Measurements from ENCODE around the gene GRK5. TPM values are rescaled to one million over a fixed set of nuclear protein-coding genes. Genes with fewer than 3 reads are reported as not detected.
A peak's percentile ranks its signal among the peaks of the same experiment; 100 is the strongest.
"Not testable (repeated sequence)": the region's sequence is repeated elsewhere in the genome, so short reads cannot be mapped to it uniquely, and the experiment has no call there.

Gene GRK5
- total RNA-seq, 4 donors from 2014 or later = 10.0 to 61.9 (median 18.1) TPM

DNA sequence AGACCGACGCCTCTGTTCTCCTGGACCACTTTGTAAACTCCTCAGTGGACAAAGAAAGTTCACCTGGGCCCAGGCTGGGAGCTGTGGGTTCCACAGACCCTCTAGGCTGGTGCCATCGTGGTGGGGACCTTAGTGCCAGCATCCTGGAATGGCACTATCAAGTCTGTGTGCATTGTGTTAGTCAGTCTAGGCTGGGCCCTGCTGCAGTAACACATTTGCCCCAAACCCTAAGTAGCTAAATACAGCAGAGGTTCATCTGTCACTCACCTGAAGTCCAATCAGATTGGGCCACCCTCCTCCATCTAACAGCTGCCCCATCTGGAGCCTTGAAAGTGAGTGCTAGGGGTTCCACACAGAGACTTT is 224.4 kb downstream of the GRK5 start:
- Histone ChIP-seq H3K9me3 (no peaks in the 10 kb centered on the region), H3K4me3 (no peak overlapping the region), H3K27me3 (no peaks in the 10 kb centered on the region), H3K4me1 (no peaks in the 10 kb centered on the region), H3K27ac (no peak overlapping the region), H3K36me3 (peaks cover 0 to 52% (median 0%) of the 10 kb centered on the region in 3 donors)
- no peak for TF ChIP-seq POLR2A (IDR thresholded peaks at IDR 0.05)
- TF ChIP-seq, protein P1, sequence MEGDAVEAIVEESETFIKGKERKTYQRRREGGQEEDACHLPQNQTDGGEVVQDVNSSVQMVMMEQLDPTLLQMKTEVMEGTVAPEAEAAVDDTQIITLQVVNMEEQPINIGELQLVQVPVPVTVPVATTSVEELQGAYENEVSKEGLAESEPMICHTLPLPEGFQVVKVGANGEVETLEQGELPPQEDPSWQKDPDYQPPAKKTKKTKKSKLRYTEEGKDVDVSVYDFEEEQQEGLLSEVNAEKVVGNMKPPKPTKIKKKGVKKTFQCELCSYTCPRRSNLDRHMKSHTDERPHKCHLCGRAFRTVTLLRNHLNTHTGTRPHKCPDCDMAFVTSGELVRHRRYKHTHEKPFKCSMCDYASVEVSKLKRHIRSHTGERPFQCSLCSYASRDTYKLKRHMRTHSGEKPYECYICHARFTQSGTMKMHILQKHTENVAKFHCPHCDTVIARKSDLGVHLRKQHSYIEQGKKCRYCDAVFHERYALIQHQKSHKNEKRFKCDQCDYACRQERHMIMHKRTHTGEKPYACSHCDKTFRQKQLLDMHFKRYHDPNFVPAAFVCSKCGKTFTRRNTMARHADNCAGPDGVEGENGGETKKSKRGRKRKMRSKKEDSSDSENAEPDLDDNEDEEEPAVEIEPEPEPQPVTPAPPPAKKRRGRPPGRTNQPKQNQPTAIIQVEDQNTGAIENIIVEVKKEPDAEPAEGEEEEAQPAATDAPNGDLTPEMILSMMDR (IDR thresholded peaks at IDR 0.05) = no peak
- no peak for DNase-seq

DNA sequence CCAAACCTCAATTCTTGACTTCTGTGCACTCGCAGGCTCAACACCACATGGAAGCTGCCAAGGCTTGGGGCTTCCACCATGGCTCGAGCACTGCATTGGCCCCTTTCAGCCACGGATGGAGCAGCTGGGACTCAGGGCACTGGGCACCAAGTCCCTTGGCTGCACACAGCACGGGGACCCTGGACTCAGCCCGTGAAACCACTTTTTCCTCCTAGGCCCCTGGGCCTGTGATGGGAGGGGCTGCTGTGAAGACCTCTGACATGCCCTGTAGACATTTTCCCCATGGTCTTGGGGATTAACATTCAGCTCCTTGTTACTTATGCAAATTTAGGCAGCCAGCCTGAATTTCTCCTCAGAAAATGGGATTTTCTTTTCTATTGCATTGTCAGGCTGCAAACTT is 227.6 kb downstream of the GRK5 start:
- H3K27ac ChIP-seq, H3K9me3 ChIP-seq, H3K4me3 ChIP-seq, H3K27me3 ChIP-seq, H3K4me1 ChIP-seq, DNase-seq: not testable (repeated sequence)
- H3K36me3 ChIP-seq = peaks cover 0 to 36% (median 0%) of the 10 kb centered on the region in 3 donors

DNA sequence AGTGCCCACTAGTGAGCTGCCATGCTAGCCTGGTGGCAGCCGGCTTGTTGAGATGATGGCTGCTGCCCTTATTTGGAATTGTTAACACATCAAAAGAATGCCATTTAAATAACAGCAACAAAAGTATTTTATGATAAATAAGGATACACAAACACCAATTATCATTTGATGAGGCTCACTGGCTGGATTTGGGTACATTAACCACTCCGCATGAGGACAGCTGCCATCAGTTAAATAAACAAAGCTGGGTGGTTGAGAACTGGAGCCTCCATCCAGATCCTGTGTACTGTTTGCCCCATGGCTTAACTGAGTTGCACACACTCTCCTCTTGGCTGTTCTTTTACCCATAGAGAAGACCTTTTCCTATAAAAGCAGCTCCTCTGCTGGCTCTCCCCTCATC is 231.3 kb downstream of the GRK5 start:
- no peak overlapping the region for H3K4me3 ChIP-seq
- TF ChIP-seq, protein P1 (IDR thresholded peaks at IDR 0.05) = no peak
- no peak for TF ChIP-seq POLR2A (IDR thresholded peaks at IDR 0.05)
- no peaks in the 10 kb centered on the region for H3K27me3 ChIP-seq
- no peak for DNase-seq
- H3K9me3 ChIP-seq = no peaks in the 10 kb centered on the region
- H3K27ac ChIP-seq = no peak overlapping the region
- peaks cover 0 to 6% (median 0%) of the 10 kb centered on the region in 4 donors for H3K4me1 ChIP-seq
- H3K36me3 ChIP-seq = peaks cover 0 to 18% (median 0%) of the 10 kb centered on the region in 3 donors

DNA sequence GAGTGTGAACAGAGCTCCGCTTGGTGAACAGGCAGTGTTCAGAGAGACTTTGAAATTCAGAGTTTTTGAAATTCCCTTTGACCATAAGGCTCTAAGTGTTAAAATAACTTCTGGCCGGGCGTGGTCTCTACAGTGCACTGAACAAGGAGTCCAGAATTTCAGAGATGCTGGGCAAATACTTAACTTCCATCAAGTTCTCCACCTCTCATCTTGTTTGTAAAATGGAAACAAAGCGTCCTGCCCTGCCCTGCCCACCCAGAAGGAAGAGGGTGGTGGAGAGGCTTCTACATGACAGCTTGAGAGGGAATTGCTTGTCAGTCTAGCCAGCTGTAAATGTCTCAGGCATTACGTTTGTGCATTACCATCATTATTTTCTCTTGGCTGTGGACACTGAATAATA is 232.6 kb downstream of the GRK5 start:
- Histone ChIP-seq H3K27ac (no peak overlapping the region), H3K4me3 (no peak overlapping the region), H3K9me3 (no peaks in the 10 kb centered on the region), H3K4me1 (peaks cover 0 to 6% (median 0%) of the 10 kb centered on the region in 4 donors), H3K27me3 (no peaks in the 10 kb centered on the region), H3K36me3 (peaks cover 0 to 13% (median 0%) of the 10 kb centered on the region in 3 donors)
- DNase-seq = no peak
- no peak for TF ChIP-seq POLR2A (IDR thresholded peaks at IDR 0.05)
- TF ChIP-seq, protein P1 (IDR thresholded peaks at IDR 0.05) = no peak

DNA sequence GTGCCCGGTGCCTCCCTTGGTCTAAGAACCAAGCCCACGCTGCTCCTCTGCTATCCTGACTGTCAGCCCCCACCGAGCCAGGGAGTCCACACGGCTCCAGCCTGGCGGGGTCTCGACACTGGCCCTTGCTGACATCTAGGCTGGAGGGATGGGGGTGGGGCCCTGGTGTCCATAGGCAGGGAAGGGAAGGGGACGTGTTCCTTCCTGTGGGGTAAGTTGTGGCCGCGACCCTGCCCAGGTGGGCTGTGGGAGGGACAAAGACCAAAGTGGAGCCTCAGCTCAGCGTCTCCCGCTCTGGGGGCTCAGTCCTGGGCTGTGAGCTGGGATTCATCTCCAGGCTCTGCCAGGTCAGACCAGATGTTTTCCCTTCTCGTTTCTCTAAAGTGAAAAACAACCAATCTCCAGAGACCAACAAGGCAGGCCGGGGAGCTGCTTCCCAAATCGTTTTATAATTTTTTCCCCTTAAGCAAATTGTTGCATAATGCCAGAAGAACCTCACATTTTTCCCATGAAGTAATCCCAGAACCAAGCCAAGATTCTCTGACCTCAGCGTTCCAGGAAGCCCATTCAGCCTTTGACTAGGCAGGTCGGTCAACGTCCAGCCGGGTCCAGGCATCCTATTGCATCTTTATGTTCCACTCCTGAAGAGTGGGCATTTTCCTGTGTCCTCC is 233.9 kb downstream of the GRK5 start:
- H3K4me1 ChIP-seq = peaks cover 0 to 6% (median 0%) of the 10 kb centered on the region in 4 donors
- H3K27ac ChIP-seq = peak overlapping the region; percentile 53 to 75 (median 66)
- no peaks in the 10 kb centered on the region for H3K27me3 ChIP-seq
- peaks cover 0 to 8% (median 0%) of the 10 kb centered on the region in 3 donors for H3K36me3 ChIP-seq
- TF ChIP-seq POLR2A (IDR thresholded peaks at IDR 0.05) = no peak
- TF ChIP-seq, protein P1 (IDR thresholded peaks at IDR 0.05) = no peak
- H3K9me3 ChIP-seq = no peaks in the 10 kb centered on the region
- H3K4me3 ChIP-seq = no peak overlapping the region
- DNase-seq = no peak

DNA sequence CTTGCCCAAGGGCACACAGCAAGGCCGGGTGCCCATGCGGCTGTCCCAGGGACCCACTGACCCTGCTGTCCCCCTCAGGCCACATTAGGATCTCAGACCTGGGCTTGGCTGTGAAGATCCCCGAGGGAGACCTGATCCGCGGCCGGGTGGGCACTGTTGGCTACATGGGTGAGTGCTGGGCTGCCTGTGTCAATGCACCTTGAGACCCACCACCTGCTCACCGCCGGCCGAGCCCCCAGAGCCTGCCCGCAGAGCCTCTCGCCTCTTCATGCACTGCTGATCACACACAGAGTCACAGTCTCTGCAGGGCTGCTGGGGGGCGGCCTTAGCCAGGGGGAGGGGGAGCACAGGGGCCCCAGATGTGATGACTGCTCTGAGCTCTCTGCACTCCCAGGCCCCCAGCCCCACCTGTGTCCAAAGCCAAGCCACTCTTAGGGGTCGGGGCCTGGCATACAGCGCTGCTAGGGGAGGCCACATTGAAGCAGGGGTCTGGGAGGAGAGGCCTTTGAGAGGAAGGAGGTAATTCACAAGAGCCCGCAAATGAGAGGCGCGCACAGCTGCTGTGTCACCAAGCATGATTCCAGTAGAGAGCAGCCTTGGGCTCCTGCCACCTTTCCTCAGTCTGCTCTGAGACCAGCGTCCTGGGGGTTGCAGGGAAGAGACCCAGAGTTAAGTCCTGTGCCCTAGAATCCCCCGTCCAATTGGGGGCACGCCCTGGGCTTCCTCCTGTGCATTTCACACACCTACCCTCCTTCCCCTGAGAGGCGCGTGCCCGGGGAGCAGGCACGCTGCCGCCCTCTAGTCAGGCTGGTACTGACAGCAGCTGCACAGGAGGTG is 234.8 kb downstream of the GRK5 start:
- TF ChIP-seq POLR2A (IDR thresholded peaks at IDR 0.05) = no peak
- TF ChIP-seq, protein P1 (IDR thresholded peaks at IDR 0.05) = no peak
- Histone ChIP-seq H3K27me3 (no peaks in the 10 kb centered on the region), H3K36me3 (peaks cover 0 to 8% (median 0%) of the 10 kb centered on the region in 3 donors), H3K4me3 (no peak overlapping the region), H3K27ac (peak overlapping the region; percentile 36 to 75 (median 62)), H3K9me3 (no peaks in the 10 kb centered on the region), H3K4me1 (peaks cover 0 to 6% (median 0%) of the 10 kb centered on the region in 4 donors)
- DNase-seq = peak in 1 of 3 donors; percentile 37

Measured in Peyer's patch (tissue), 4 donors.